Stimulated activated CD4-positive, alpha-beta T cell treated with anti-CD3 and anti-CD28 coated beads, Interleukin-12 subunit alpha, Interleukin-12 subunit beta, amount 100 ng/mL, for 48 hours (primary cell): Measurements from ENCODE around the gene ABCB6.

Experiments used
- DNase-seq, 3 donors: peaks; one replicate each; pipeline ENCODE4 v3.0.0-alpha.2; 2020; ENCODE audit warnings: low read depth in 2 of 3, low spot score in 1 of 3

The ABCB6 gene

DNA sequence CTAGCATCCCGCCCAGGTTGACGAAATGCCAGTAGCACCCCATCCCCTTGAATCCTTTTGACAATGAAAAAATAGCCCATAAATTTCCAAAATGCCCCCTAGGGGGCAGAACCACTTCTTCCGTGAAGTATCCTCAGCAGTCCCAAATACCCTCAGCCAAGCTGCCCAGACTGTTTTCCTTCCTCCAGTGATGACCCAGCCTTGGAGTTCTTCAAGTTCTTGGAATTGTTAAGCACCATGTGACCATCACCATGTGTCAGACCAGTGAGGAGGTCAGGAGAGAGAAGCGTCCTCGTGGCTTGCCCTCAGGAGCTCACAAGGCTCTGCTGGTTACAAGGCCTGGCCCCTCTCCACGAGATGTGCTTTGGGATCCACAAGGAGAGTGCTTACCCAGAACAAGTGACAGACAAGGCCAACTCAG lies 47.5 kb downstream of the ABCB6 start:
- peak in 1 of 3 donors; percentile 30 for DNase-seq

DNA sequence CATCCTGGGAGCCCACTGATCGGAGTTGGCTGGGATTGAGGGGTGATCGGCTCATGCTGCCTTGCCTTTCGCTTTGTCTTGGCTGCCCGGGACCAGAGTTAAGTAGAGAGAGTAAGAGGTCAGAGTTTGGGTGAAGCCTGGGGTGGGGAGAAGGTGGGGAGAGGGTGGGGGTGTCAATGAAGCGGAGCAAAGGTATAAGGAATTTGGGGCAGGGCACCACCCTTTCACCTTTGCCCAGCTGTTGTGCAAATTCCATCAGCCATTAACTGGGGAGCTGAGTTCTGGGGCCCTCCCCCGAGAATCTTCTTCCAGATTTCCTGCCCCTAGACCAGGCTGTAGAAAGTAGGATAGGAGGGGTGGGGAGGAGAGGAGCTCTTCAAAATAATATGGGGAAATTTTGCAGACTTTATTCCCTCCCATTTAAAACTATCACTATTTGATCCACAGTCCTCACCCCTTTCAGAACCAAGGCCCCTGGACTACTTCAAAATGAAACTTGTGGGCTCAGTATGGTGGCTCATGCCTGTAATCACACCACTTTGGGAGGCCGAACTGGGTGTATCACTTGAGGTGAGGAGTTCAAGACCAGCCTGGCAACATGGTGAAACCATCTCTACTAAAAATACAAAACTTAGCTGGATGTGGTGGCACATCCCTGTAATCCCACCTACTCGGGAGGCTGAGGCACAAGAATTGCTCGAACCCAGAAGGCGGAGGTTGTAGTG lies 48.7 kb downstream of the ABCB6 start, which contains the start of gene SLC23A3:
Gene SLC23A3 (minus strand): TSS at position 100 of the 725 bp plus-strand sequence. CDS start 45 bp downstream, at position 55.
- no peak for DNase-seq

DNA sequence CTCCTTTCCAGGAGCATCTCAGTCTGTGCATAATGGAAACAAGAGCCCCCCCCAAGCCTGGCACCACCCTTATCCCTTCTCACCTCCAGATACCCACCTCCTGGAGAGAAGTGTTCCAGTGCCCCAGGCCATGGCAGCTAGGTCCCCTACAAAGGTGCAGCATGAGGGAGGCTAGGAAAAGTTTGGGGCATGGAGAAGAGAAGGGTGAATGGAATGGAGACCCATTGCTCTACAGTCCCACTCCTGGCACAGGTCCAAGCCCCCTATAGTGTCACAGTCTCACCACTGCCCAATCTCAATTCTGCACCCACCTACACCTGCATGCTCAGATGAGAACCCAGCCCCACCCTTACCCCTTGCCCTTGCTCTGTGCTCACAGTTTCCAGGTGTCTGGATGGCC lies 49.8 kb downstream of the ABCB6 start:
- DNase-seq: no peak

DNA sequence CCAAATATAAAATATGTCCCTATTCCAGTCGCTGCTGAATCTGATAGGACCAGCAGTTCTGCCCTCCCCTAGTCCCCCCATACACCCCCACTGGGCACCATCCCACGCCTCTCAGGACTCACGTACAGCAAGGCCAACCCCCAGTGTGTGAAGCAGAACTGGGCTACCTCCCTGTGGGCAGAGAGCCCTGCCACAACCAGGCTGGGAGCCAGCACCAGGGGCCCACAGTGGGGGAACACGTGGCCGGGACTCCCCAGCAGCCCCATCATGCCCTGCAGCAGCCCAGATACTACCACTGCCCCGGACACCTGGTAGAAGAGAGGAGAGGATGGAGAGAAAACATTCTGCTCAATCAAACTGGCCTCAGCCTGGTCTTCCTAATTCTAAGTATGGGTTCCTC lies 50.2 kb downstream of the ABCB6 start:
- no peak for DNase-seq

DNA sequence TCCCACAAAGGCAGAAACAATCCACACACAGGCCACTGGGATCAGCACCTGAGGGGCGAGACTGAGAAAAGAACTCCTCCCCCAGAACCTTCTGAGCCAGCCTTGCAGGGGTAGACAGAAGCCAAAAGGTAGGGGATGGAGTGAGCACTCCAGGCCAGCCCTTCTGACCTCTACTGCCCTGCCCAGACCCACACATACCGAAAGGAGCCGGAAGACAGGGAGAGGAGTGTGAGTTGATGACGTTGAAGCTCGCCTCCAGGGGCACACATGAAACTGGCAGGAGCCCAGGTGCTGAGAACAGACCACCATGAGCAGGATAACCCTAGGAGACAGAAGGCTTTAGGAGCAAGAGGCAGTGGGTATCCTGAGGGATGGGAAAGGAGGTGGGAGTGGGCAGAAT lies 50.8 kb downstream of the ABCB6 start:
- no peak for DNase-seq

DNA sequence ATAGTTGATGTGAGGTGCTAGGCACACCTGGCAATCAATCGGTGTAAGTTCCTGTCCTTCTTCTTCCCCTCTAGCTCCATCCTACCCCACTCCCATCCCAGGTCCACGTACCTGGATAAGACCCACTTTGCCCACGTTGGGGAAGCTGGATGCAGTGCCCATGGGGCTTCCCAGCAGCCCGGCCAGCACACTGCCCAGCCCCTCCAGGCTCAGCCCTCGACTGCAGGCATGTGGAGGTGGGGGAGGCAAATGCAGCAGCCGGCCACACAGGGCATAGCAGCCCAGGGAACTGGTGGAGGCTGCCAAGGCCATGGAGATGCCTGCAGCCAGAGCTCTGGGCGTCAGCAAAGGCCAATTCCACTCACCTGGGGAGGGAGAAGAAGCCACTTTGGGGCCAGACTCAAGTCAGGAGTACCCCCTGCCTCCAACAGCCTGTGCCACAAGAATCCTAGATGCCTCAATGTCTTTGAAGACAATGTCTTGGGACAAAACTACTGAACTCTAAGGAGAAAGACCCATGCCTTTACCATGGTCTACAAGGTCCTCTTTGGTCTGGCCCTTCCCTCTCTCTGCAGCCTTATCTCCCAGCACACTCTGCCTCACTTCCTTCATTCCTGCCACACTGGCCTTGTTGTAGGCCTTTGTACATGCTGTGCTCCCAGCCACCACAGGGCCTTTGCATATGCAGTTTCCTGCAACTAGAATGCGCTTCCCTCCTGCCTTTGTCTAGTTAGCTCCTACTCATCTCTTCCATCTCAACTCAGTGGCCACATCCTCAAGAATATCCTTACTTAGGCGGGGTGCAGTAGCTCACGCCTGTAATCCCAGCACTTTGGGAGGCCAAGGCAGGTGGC lies 53.5 kb downstream of the ABCB6 start:
- no peak for DNase-seq

DNA sequence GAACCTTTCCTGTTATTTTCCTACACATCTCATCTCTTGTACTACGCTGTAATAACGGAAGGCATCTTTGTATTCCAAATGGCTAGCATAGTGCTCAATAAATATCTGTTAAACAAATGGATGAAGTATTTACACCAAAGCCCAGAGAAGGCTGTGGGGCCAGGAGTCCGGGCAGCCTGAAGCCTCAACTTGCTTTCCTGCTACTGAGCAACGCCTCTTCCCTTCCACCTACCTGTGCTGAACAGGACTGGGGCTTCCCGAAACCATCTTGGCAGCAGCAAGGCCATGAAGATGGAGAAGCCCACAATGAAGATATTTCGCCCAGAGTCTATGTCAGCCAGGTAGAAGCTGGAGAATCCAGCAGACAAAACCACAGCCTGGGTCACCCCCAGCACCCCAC lies 55.6 kb downstream of the ABCB6 start:
- DNase-seq: no peak

DNA sequence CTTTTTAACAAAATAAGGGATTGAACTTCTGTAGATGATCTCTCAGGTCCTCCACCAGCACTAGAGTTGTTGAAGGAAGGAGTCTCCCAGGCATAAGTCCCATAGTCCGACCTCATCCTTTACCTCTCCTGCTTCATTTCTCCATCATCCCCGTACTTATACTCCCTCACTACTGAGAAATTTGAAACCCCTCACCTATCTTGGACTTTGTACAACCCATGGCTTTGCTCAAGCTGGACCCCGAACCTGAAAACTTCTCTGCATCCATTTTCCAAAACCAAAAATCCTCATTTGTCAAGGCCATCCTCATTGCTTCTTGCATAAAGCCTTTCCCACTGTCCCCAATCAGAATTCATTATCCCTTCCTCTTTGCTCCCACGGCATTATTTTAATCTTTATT lies 57.7 kb downstream of the ABCB6 start:
- DNase-seq: no peak

DNA sequence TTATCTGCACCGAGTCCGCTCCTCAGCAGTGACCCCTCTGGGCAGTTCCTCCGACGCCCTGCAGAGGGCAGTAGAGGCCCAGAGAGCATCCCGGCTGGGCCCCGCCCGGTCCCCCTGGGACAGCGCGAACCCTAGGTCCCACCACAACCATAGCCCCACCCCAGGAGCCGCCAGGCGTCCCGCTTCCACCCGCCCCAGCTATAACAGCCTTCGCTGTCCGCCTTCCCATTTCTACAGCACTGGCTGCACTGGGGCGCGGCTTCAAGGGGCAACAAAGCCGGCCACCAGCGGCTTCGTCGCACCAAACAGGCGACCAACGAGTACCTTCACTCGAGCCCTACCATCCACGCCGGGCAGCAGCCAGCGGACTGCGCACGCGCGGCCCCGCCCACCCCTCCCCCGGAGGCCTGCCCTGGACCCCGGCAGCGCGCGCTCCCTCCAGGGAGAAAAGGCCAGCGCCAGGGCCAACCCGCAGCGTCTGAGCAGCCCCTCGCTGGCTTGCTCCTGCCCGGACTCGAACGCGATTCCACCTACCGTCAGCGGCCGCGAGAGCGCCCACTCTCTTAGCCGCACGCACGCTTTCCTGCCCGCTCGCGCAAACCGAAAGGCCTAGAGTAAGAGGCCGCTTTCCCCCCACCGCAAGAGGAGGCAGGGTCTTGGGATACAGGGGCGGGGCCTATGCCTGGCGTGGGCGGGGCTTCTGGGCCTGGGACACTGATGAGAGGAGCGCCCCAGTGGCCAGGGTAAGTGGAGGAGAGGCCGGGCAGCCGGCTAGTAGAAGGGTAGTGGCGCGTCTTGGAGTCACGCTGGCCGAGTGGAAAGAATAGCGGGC lies 58.4 kb downstream of the ABCB6 start, which contains the start of gene NHEJ1:
Gene NHEJ1 (minus strand): TSS at position 630 of the 832 bp plus-strand sequence. CDS start 2,453 bp downstream, outside the sequence.
- DNase-seq: peak; percentile 92 to 95 (median 93)
